SK-N-SH treated with all-trans-retinoic acid at 6 μM for 48 hours (cell line): ENCODE data around the gene PLOD2.

Experiments
- ATAC-seq: fragments of 200-7000 bp; cut with Tn5 transposase; 3 replicates; pipeline ENCODE4 v1.9.1; 2020; ENCODE audit warnings: mild to moderate bottlenecking, moderate library complexity
- ARNTL ChIP-seq: fragments of 450-650 bp; formaldehyde crosslinking; IDR thresholded peaks from 2 replicates; pipeline ENCODE4 v1.5.0; 2020; ENCODE audit warnings: low read depth, mild to moderate bottlenecking, moderate library complexity, borderline replicate concordance
- BACH2 ChIP-seq: fragments of 250-450 bp; sonication (Bioruptor Pico); IDR thresholded peaks from 2 replicates; pipeline ENCODE4 v1.9.0; 2021; ENCODE audit warnings: mild to moderate bottlenecking, borderline replicate concordance
- CSDC2 ChIP-seq: fragments of 250-450 bp; sonication (Bioruptor Pico); IDR thresholded peaks from 2 replicates; pipeline ENCODE4 v1.5.0; 2020; ENCODE audit warnings: mild to moderate bottlenecking, moderate library complexity
- ESRRG ChIP-seq: fragments of 250-450 bp; sonication (Bioruptor Pico); IDR thresholded peaks from 2 replicates; pipeline ENCODE4 v1.6.1; 2021; ENCODE audit warnings: mild to moderate bottlenecking
- GLIS3 ChIP-seq: fragments of 250-450 bp; sonication (Bioruptor Pico); IDR thresholded peaks from 2 replicates; pipeline ENCODE4 v1.5.0; 2020; ENCODE audit warnings: mild to moderate bottlenecking, moderate library complexity
- ISL1 ChIP-seq: fragments of 250-450 bp; sonication (Bioruptor Pico); IDR thresholded peaks from 2 replicates; pipeline ENCODE4 v2.1.2; 2022; ENCODE audit warnings: mild to moderate bottlenecking, moderate library complexity
- OSR1 ChIP-seq: fragments of 250-450 bp; sonication (Bioruptor Pico); IDR thresholded peaks from 2 replicates; pipeline ENCODE4 v1.8.0; 2022; ENCODE audit warnings: moderate library complexity, mild to moderate bottlenecking, inconsistent platforms
- PPARA ChIP-seq: fragments of 250-450 bp; sonication (Bioruptor Pico); IDR thresholded peaks from 2 replicates; pipeline ENCODE4 v1.5.0; 2020; ENCODE audit warnings: mild to moderate bottlenecking, borderline replicate concordance
- RARB ChIP-seq: fragments of 250-450 bp; sonication (Bioruptor Pico); IDR thresholded peaks from 2 replicates; pipeline ENCODE4 v1.8.0; 2021; ENCODE audit warnings: mild to moderate bottlenecking, moderate library complexity
- SNAI2 ChIP-seq: fragments of 250-450 bp; sonication (Bioruptor Pico); IDR thresholded peaks from 2 replicates; pipeline ENCODE4 v1.5.0; 2020; ENCODE audit warnings: mild to moderate bottlenecking, moderate library complexity
- TCF4 ChIP-seq: fragments of 250-450 bp; sonication (Bioruptor Pico); IDR thresholded peaks from 2 replicates; pipeline ENCODE4 v1.8.0; 2021; ENCODE audit warnings: mild to moderate bottlenecking, moderate library complexity, borderline replicate concordance
- TOX ChIP-seq: fragments of 250-450 bp; sonication (Bioruptor Pico); IDR thresholded peaks from 2 replicates; pipeline ENCODE4 v1.8.0; 2021; ENCODE audit warnings: mild to moderate bottlenecking, moderate library complexity, borderline replicate concordance
- ZC3H10 ChIP-seq: fragments of 250-450 bp; sonication (Bioruptor Pico); IDR thresholded peaks from 2 replicates; pipeline ENCODE4 v1.5.1; 2021; ENCODE audit warnings: mild to moderate bottlenecking, moderate library complexity
- ZFP3 ChIP-seq: fragments of 250-450 bp; sonication (Bioruptor Pico); IDR thresholded peaks from 2 replicates; pipeline ENCODE4 v1.5.0; 2020; ENCODE audit warnings: mild to moderate bottlenecking, moderate library complexity
- ZFP30 ChIP-seq: fragments of 450-650 bp; formaldehyde crosslinking; IDR thresholded peaks from 2 replicates; pipeline ENCODE4 v1.5.0; 2022; ENCODE audit warnings: mild to moderate bottlenecking, moderate library complexity
- ZNF565 ChIP-seq: fragments of 450-650 bp; formaldehyde crosslinking; conservative IDR thresholded peaks from 2 replicates; pipeline ENCODE4 v1.5.0; 2020; ENCODE audit warnings: low read depth, mild to moderate bottlenecking, moderate library complexity
- ZNF70 ChIP-seq: fragments of 450-650 bp; formaldehyde crosslinking; IDR thresholded peaks from 2 replicates; pipeline ENCODE4 v1.5.0; 2020; ENCODE audit warnings: mild to moderate bottlenecking, moderate library complexity
- ZNF8 ChIP-seq: fragments of 450-650 bp; formaldehyde crosslinking; IDR thresholded peaks from 2 replicates; pipeline ENCODE4 v1.5.0; 2020; ENCODE audit warnings: mild to moderate bottlenecking, moderate library complexity
- TF ChIP-seq, protein P1 (sequence below): fragments of 250-450 bp; sonication (Bioruptor Pico); IDR thresholded peaks from 2 replicates; pipeline ENCODE4 v1.5.1; 2020; ENCODE audit warnings: low read depth, mild to moderate bottlenecking, moderate library complexity
- TF ChIP-seq, protein P2 (sequence below): fragments of 250-450 bp; sonication (Bioruptor Pico); IDR thresholded peaks from 2 replicates; pipeline ENCODE4 v1.5.0; 2020; ENCODE audit warnings: mild to moderate bottlenecking, moderate library complexity
- TF ChIP-seq, protein P3 (sequence below): fragments of 250-450 bp; sonication (Bioruptor Pico); IDR thresholded peaks from 2 replicates; pipeline ENCODE4 v1.5.1; 2021; ENCODE audit warnings: mild to moderate bottlenecking, moderate library complexity
- TF ChIP-seq, protein P4 (sequence below): fragments of 250-450 bp; sonication (Bioruptor Pico); IDR thresholded peaks from 2 replicates; pipeline ENCODE4 v1.8.0; 2020; ENCODE audit warnings: mild to moderate bottlenecking, moderate library complexity, borderline replicate concordance
- TF ChIP-seq, protein P5 (sequence below): fragments of 250-450 bp; sonication (Bioruptor Pico); IDR thresholded peaks from 2 replicates; pipeline ENCODE4 v1.8.0; 2021; ENCODE audit warnings: low read depth, mild to moderate bottlenecking, moderate library complexity, borderline replicate concordance

Gene PLOD2

DNA sequence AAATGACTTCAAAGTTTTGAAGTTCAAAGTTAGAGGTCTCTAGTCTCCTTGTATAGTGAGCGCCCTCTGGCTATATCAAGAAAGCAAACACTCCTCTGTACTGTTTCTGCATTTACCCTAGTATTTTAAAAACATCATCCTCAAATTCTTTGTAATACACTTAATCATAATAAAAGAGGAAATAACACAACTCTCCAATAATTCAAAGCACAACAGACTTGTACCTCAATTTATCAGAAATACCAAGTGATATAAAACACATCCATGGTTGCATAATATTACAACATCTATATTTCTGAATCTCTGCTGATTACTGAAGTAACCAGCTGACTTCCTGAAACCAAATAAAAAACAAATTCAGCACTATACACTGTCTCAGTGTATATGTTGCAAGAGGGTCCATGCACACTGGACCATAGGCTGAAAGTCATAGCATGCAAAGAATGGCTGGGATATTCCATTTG is 12.5 kb downstream of the PLOD2 start (continued):
- TF ChIP-seq, protein P1, sequence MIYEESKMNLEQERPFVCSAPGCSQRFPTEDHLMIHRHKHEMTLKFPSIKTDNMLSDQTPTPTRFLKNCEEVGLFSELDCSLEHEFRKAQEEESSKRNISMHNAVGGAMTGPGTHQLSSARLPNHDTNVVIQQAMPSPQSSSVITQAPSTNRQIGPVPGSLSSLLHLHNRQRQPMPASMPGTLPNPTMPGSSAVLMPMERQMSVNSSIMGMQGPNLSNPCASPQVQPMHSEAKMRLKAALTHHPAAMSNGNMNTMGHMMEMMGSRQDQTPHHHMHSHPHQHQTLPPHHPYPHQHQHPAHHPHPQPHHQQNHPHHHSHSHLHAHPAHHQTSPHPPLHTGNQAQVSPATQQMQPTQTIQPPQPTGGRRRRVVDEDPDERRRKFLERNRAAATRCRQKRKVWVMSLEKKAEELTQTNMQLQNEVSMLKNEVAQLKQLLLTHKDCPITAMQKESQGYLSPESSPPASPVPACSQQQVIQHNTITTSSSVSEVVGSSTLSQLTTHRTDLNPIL (CRISPR knock-in tag), result no peak
- TF ChIP-seq ZNF70 (CRISPR knock-in tag), result no peak
- TF ChIP-seq, protein P2, sequence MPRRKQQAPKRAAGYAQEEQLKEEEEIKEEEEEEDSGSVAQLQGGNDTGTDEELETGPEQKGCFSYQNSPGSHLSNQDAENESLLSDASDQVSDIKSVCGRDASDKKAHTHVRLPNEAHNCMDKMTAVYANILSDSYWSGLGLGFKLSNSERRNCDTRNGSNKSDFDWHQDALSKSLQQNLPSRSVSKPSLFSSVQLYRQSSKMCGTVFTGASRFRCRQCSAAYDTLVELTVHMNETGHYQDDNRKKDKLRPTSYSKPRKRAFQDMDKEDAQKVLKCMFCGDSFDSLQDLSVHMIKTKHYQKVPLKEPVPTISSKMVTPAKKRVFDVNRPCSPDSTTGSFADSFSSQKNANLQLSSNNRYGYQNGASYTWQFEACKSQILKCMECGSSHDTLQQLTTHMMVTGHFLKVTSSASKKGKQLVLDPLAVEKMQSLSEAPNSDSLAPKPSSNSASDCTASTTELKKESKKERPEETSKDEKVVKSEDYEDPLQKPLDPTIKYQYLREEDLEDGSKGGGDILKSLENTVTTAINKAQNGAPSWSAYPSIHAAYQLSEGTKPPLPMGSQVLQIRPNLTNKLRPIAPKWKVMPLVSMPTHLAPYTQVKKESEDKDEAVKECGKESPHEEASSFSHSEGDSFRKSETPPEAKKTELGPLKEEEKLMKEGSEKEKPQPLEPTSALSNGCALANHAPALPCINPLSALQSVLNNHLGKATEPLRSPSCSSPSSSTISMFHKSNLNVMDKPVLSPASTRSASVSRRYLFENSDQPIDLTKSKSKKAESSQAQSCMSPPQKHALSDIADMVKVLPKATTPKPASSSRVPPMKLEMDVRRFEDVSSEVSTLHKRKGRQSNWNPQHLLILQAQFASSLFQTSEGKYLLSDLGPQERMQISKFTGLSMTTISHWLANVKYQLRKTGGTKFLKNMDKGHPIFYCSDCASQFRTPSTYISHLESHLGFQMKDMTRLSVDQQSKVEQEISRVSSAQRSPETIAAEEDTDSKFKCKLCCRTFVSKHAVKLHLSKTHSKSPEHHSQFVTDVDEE (CRISPR knock-in tag), result no peak

DNA sequence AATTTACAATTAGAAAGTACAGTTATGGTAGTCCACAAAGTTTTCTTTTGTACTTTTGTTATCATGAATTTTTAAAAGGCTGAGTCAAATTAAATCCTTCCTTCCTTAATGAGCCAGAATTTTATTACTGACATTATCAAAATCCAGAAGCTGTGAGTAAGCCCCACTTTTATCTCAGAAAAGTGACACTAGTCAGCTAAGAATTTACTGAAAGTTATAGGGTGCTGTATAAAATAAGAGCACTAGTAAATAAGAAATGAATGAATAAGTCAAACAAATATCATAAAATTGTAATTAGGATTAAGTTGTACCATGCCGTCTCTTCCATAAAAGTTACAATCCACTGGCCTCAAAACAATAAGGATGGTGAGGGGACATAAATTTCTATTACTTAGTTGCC is 15.3 kb downstream of the PLOD2 start:
- no peak for ATAC-seq
- no peak for TF ChIP-seq RARB (CRISPR knock-in tag)
- TF ChIP-seq PPARA, result no peak
- TF ChIP-seq ZNF8, result no peak

DNA sequence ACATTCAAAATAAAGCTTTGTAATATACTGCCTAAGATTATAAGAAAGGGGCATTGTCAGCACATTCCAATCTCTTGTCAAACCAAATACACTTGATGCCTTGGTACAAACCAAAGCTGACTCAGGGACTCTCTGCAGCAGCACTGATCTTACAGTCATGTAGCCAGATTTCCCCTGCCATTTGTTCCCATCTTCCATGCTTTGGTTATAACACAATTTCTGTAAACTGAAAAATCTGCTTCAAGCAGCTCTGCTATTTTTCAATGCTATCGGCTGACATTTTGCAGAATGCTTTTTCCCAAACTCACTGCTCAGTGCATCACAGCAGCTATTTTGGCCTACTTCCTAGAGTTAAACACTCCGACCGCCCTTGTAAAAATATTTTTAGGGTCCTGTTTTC is 18.2 kb downstream of the PLOD2 start:
- TF ChIP-seq ARNTL (no peak), ZFP3 (CRISPR knock-in tag) (no peak), ZNF70 (CRISPR knock-in tag) (no peak)
- ATAC-seq, result no peak

DNA sequence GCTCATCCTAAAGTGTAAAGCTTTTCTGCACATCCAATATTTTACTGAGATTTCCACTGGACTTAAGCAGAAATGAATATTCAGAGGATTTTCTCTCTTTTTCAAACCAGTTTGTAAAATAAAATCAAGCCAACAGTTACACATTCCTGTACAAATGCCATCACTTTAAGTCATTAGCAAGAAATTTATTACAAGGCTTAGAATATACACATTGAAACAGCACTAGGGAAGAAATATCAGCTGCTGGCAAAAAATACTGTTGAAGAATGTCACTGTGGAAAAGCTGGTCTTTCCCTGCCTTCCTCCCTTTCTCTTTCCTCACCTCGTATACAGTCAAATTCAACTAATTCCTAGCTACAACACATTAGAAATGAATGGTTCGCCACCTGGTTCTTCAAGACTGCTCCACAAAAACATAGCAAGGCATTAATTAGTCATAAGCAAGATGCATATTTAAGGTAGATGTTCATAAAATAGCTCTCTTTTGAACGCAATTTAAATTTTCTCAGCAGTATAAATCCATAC is 21.3 kb downstream of the PLOD2 start:
- ATAC-seq, result no peak
- TF ChIP-seq CSDC2 (no peak), SNAI2 (no peak), RARB (CRISPR knock-in tag) (no peak), OSR1 (CRISPR knock-in tag) (no peak), ESRRG (CRISPR knock-in tag) (no peak), ARNTL (no peak), ZC3H10 (CRISPR knock-in tag) (no peak)
- TF ChIP-seq, protein P1 (CRISPR knock-in tag), result no peak
- TF ChIP-seq, protein P3, sequence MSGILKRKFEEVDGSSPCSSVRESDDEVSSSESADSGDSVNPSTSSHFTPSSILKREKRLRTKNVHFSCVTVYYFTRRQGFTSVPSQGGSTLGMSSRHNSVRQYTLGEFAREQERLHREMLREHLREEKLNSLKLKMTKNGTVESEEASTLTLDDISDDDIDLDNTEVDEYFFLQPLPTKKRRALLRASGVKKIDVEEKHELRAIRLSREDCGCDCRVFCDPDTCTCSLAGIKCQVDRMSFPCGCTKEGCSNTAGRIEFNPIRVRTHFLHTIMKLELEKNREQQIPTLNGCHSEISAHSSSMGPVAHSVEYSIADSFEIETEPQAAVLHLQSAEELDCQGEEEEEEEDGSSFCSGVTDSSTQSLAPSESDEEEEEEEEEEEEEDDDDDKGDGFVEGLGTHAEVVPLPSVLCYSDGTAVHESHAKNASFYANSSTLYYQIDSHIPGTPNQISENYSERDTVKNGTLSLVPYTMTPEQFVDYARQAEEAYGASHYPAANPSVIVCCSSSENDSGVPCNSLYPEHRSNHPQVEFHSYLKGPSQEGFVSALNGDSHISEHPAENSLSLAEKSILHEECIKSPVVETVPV (CRISPR knock-in tag), result no peak

DNA sequence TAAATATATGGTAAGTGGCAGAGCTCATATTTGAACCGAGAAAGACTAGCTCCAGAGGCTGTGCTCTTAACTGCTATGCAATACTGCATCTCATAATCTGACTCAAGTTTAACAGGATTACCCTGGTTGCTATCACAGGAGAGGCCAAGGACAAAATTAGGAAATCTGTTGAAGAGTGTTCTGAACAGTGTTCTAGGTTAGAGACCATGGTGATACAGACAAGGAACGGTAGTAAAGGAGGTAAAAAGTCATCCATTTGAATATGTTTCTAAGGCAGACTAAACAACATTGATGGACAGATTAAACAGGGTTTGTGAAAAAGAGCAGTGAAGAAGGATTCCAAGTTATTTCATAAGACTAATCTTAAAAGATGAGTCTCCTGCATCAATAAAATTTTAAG is 22.1 kb downstream of the PLOD2 start:
- ATAC-seq, result no peak
- TF ChIP-seq OSR1 (CRISPR knock-in tag) (no peak), RARB (CRISPR knock-in tag) (no peak), ZFP3 (CRISPR knock-in tag) (no peak), BACH2 (CRISPR knock-in tag) (no peak), TOX (no peak), ZNF8 (no peak), ZNF565 (CRISPR knock-in tag) (no peak), CSDC2 (no peak), TCF4 (CRISPR knock-in tag) (no peak), ISL1 (CRISPR knock-in tag) (no peak), PPARA (no peak), GLIS3 (CRISPR knock-in tag) (no peak), ESRRG (CRISPR knock-in tag) (no peak), ZNF70 (CRISPR knock-in tag) (no peak), ZC3H10 (CRISPR knock-in tag) (no peak), ZFP30 (CRISPR knock-in tag) (no peak)
- TF ChIP-seq, protein P4, sequence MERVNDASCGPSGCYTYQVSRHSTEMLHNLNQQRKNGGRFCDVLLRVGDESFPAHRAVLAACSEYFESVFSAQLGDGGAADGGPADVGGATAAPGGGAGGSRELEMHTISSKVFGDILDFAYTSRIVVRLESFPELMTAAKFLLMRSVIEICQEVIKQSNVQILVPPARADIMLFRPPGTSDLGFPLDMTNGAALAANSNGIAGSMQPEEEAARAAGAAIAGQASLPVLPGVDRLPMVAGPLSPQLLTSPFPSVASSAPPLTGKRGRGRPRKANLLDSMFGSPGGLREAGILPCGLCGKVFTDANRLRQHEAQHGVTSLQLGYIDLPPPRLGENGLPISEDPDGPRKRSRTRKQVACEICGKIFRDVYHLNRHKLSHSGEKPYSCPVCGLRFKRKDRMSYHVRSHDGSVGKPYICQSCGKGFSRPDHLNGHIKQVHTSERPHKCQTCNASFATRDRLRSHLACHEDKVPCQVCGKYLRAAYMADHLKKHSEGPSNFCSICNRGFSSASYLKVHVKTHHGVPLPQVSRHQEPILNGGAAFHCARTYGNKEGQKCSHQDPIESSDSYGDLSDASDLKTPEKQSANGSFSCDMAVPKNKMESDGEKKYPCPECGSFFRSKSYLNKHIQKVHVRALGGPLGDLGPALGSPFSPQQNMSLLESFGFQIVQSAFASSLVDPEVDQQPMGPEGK (CRISPR knock-in tag), result no peak
- TF ChIP-seq, protein P5, sequence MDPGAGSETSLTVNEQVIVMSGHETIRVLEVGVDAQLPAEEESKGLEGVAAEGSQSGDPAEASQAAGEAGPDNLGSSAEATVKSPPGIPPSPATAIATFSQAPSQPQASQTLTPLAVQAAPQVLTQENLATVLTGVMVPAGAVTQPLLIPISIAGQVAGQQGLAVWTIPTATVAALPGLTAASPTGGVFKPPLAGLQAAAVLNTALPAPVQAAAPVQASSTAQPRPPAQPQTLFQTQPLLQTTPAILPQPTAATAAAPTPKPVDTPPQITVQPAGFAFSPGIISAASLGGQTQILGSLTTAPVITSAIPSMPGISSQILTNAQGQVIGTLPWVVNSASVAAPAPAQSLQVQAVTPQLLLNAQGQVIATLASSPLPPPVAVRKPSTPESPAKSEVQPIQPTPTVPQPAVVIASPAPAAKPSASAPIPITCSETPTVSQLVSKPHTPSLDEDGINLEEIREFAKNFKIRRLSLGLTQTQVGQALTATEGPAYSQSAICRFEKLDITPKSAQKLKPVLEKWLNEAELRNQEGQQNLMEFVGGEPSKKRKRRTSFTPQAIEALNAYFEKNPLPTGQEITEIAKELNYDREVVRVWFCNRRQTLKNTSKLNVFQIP (CRISPR knock-in tag), result no peak
- TF ChIP-seq, protein P1 (CRISPR knock-in tag), result no peak
